Measurements from ENCODE around the gene FAM98C.
A peak's percentile ranks its signal among the peaks of the same experiment; 100 is the strongest.
"Not testable (repeated sequence)": the region's sequence is repeated elsewhere in the genome, so short reads cannot be mapped to it uniquely, and the experiment has no call there.

Gene FAM98C

DNA sequence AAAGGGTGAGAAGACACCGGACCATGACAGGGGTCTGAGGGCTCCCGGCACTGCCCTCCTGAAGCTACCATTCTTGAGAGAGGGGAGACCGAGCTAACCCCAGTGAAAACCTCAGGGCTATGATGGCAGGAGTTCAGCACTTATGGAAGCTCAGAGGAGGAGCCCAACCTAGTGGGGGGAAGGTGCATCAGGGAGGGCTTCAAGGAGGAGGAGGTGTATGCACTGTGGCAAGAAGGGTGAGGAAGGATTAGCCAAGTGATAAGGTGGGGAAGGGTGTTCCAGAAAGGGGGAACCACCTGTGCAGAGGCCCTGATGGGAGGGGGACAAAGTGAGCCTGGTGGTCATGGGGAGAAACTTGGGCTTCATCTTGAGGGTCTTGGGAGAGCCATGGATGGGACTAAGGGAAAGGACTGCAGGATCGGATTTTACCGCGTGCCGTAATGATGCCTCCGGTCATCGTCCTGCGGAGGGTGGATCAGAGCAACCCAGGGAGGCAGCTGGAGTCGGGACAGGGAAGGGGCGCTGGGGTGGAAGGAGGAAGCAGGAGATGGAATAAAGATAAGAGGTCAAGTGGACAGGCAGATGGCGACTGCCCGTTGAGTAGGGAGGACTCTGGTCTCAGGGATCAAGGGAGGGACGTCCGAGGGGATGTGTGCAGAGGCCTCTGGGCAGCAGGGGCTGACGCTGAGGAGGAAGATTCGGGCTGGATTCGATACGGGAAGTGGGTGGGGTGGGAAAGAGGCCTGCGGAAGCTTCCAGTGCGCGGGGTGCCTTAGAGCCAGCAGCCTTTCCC, 41.9 kb upstream of the FAM98C start:
- TF ChIP-seq, protein P1, sequence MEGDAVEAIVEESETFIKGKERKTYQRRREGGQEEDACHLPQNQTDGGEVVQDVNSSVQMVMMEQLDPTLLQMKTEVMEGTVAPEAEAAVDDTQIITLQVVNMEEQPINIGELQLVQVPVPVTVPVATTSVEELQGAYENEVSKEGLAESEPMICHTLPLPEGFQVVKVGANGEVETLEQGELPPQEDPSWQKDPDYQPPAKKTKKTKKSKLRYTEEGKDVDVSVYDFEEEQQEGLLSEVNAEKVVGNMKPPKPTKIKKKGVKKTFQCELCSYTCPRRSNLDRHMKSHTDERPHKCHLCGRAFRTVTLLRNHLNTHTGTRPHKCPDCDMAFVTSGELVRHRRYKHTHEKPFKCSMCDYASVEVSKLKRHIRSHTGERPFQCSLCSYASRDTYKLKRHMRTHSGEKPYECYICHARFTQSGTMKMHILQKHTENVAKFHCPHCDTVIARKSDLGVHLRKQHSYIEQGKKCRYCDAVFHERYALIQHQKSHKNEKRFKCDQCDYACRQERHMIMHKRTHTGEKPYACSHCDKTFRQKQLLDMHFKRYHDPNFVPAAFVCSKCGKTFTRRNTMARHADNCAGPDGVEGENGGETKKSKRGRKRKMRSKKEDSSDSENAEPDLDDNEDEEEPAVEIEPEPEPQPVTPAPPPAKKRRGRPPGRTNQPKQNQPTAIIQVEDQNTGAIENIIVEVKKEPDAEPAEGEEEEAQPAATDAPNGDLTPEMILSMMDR (IDR thresholded peaks at IDR 0.05; ENCODE audit: borderline replicate concordance, control extremely low read depth, extremely low read depth, insufficient read depth, missing control alignments) = no peak
- in situ Hi-C loops (cut with MboI; ENCODE audit: low sequenced_read_pairs, unreplicated experiment) = no loop called here
- DNase-seq (ENCODE audit: low spot score) = no peak

DNA sequence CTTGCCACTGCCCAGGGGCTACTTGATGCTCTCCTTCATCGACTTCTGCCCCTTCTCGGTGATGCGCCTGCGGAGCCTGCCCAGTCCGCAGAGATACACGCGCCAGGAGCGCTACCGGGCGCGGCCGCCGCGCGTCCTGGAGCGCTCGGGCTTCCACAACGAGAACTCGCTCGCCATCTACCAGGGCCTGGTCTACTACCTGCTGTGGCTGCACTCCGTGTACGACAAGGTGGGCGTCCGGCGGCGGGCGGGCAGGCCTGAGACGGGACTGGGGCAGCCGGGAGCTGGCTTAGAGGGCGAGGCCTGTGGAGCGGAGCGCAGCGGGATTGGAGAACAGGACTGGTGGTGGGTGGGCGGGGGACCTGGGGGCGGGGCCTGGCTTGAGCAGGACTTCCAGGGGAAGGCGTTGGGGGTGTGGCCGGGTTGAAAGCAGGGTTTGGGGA, 41.2 kb upstream of the FAM98C start:
- TF ChIP-seq, protein P1 (IDR thresholded peaks at IDR 0.05; ENCODE audit: borderline replicate concordance, control extremely low read depth, extremely low read depth, insufficient read depth, missing control alignments) = no peak
- in situ Hi-C loops (cut with MboI; ENCODE audit: low sequenced_read_pairs, unreplicated experiment) = no loop called here
- peak; percentile 88 for DNase-seq (ENCODE audit: low spot score)

DNA sequence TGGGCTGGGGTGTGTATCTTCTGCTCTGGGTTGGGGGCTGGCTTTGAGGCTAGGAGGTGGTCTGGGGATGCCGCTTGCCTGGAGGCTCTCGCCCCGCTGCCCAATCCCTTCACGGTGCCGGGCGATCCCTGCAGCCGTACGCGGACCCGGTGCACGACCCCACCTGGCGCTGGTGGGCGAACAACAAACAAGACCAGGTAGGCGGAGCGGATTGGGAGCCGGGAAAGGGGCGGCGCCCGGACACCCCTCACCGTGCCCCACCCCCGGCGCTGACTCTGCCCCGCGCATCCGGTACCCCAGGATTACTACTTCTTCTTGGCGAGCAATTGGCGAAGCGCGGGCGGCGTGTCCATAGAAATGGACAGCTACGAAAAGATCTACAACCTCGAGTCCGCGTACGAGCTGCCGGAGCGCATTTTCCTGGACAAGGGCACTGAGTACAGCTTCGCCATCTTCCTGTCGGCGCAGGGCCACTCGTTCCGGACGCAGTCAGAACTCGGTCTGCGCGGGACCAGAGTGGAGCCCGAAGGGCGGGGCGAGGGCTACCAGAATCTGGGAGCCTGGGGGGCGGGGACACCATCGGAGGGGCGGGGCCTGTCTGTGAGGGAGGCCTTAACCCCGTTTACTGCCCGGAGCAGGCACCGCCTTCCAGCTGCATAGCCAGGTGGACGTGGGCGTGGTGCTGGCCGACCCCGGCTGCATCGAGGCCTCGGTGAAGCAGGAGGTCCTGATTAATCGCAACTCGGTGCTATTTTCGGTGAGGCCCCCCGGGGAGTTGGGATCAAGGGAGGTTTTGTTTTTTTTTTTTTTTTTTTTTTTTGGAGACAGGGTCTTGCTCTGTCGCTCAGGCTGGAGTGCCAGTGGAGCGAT, 40.6 kb upstream of the FAM98C start:
- TF ChIP-seq, protein P1 (IDR thresholded peaks at IDR 0.05; ENCODE audit: borderline replicate concordance, control extremely low read depth, extremely low read depth, insufficient read depth, missing control alignments) = no peak
- in situ Hi-C loops (cut with MboI; ENCODE audit: low sequenced_read_pairs, unreplicated experiment) = no loop called here
- peak; percentile 82 for DNase-seq (ENCODE audit: low spot score)

DNA sequence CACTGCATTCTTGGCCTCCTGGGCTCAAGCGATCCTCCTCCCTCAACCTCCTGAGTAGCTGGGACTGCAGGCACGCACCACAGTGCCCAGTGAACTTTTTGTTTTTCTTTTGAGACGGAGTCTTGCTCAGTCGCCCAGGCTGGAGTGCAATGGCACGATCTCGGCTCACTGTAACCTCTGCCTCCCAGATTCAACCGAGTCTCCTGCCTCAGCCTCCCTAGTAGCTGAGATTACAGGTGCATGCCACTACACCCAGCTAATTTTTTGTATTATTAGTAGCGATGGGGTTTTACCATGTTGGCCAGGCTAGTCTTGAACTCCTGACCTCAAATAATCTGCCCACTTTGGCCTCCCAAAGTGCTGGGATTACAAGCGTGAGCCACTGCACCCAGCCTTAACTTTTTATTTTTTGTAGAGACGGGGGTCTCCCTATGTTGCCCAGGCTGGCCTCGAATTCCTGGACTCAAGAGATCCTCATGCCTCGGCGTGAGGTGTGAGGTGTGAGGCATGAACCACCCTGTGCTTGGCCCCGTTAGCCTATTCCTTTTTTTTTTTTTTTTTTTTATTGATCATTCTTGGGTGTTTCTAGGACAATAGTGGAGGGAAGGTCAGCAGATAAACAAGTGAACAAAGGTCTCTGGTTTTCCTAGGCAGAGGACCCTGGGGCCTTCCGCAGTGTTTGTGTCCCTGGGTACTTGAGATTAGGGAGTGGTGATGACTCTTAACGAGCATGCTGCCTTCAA, 39.8 kb upstream of the FAM98C start:
- DNase-seq (ENCODE audit: low spot score); in situ Hi-C loops (cut with MboI; ENCODE audit: low sequenced_read_pairs, unreplicated experiment): not testable (repeated sequence)

DNA sequence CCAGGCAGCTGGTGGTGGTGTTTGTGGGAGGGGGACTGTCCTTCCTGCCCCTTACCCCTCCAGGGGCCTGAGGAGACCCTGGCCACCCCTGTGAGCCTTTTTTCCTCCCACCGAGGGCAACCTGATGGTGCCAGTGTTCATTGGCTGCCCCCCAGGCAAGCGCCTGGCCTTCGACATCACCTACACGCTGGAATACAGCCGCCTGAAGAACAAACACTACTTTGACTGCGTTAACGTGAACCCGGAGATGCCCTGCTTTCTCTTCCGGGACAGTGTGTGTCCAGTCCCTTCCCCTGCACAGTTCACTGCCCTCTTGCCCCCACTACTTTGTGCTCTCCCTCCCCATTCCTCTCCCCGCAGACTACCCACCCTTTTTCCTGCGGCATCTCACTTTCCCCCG, 35.9 kb upstream of the FAM98C start:
- in situ Hi-C loops (cut with MboI; ENCODE audit: low sequenced_read_pairs, unreplicated experiment) = no loop called here
- TF ChIP-seq, protein P1 (IDR thresholded peaks at IDR 0.05; ENCODE audit: borderline replicate concordance, control extremely low read depth, extremely low read depth, insufficient read depth, missing control alignments) = no peak

DNA sequence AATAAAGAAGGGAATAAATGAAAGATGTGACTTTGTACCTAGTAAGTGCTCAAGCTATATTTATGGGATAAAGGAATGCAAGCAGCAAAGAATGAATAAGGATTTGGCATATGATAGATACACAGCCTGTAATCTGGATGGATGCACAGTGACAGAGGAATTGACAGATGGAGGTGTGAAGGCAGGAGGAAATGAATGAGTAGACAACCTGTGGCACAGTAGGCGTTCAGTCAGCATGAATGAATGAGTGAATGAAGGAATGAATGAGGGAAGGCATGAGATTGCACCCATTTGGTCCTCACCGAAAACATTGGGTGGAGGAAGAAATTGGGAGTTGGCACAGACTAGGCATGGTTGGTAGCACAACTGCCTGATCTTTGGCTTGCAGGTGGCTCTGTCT, 33.3 kb upstream of the FAM98C start:
- DNase-seq (ENCODE audit: low spot score) = no peak
- TF ChIP-seq, protein P1 (IDR thresholded peaks at IDR 0.05; ENCODE audit: borderline replicate concordance, control extremely low read depth, extremely low read depth, insufficient read depth, missing control alignments) = no peak
- in situ Hi-C loops (cut with MboI; ENCODE audit: low sequenced_read_pairs, unreplicated experiment) = no loop called here

More for the DNA sequence above, 35.9 kb upstream of the FAM98C start:
- DNase-seq (ENCODE audit: low spot score) = no peak
